Karpas-422 (cell line): ENCODE measurements around the gene LRRC59. TPM values are rescaled to one million over a fixed set of nuclear protein-coding genes. Genes with fewer than 3 reads are reported as not detected.
"Not testable (repeated sequence)": the region's sequence is repeated elsewhere in the genome, so short reads cannot be mapped to it uniquely, and the experiment has no call there.

Source experiments
- DNase-seq: peaks from one replicate; pipeline ENCODE4 v3.0.0-alpha.2; 2015
- H2AFZ ChIP-seq: fragments of 200-600 bp; sonication (generic); 2 replicates; pipeline ENCODE4 v1.6.1; 2014; ENCODE audit warnings: antibody characterized with exemption, low read length, mixed read lengths
- H3K27ac ChIP-seq: fragments of 200-600 bp; sonication (generic); 2 replicates; pipeline ENCODE4 v1.5.1; 2014; ENCODE audit warnings: mild to moderate bottlenecking, low read length, moderate library complexity
- H3K27me3 ChIP-seq: fragments of 200-600 bp; sonication (generic); 2 replicates; pipeline ENCODE4 v1.6.1; 2014; ENCODE audit warnings: low read length, mixed read lengths
- H3K36me3 ChIP-seq: fragments of 200-600 bp; sonication (generic); 2 replicates; pipeline ENCODE4 v1.6.1; 2014; ENCODE audit warnings: low read length, mixed read lengths; ENCODE audit not compliant: insufficient read depth
- H3K4me1 ChIP-seq: fragments of 200-600 bp; sonication (generic); 2 replicates; pipeline ENCODE4 v1.6.1; 2014; ENCODE audit warnings: mild to moderate bottlenecking, low read length, mixed read lengths
- H3K4me2 ChIP-seq: fragments of 200-600 bp; sonication (generic); 2 replicates; pipeline ENCODE4 v1.6.1; 2014; ENCODE audit warnings: low read length, low read depth, mild to moderate bottlenecking; ENCODE audit not compliant: poor library complexity, severe bottlenecking
- H3K4me3 ChIP-seq: fragments of 200-600 bp; sonication (generic); 2 replicates; pipeline ENCODE4 v1.5.1; 2014; ENCODE audit warnings: mild to moderate bottlenecking, antibody characterized with exemption, low read length, mixed read lengths
- H3K79me2 ChIP-seq: fragments of 200-600 bp; sonication (generic); 2 replicates; pipeline ENCODE4 v1.6.1; 2014; ENCODE audit warnings: mild to moderate bottlenecking, low read length, mixed read lengths
- H3K9ac ChIP-seq: fragments of 200-600 bp; sonication (generic); 2 replicates; pipeline ENCODE4 v1.6.0; 2014; ENCODE audit warnings: low read length
- H3K9me2 ChIP-seq: fragments of 200-600 bp; sonication (generic), shearing (Covaris generic); replicated peaks from 2 replicates; pipeline ENCODE4 v1.6.0; 2014; ENCODE audit warnings: mild to moderate bottlenecking, low read length, moderate library complexity; ENCODE audit not compliant: insufficient read depth
- H3K9me3 ChIP-seq: fragments of 300-700, 200-600 bp; sonication (generic); 2 replicates; pipeline ENCODE4 v1.6.1; 2014; ENCODE audit warnings: low read length, mixed read lengths
- H4K20me1 ChIP-seq: fragments of 200-600 bp; sonication (generic); 2 replicates; pipeline ENCODE4 v1.6.1; 2014; ENCODE audit warnings: mild to moderate bottlenecking, antibody characterized with exemption, low read length, low read depth; ENCODE audit not compliant: insufficient read depth
- total RNA-seq: library from RNA; depleted of rRNA; stranded (reverse); fragments of >200 nt; shearing (Covaris generic); gene quantifications from 2 replicates; pipeline ENCODE4 v1.2.3, GENCODE V29; 2014; ENCODE audit warnings: low replicate concordance

Gene LRRC59
- total RNA-seq, 1 experiment from 2014 or later = 53.3 TPM

- Histone ChIP-seq H3K27me3 (no peaks in the 10 kb centered on the region), H3K36me3 (no peaks in the 10 kb centered on the region), H3K4me2 (peak overlapping the region; percentile 86), H3K27ac (peak overlapping the region; percentile 89), H3K4me1 (peaks cover 32% of the 10 kb centered on the region), H3K79me2 (no peaks in the 10 kb centered on the region), H3K4me3 (peak overlapping the region; percentile 55), H4K20me1 (no peaks in the 10 kb centered on the region), H3K9ac (peak overlapping the region; percentile 61), H3K9me2 (no peaks in the 10 kb centered on the region), H3K9me3 (no peaks in the 10 kb centered on the region), H2AFZ (peak overlapping the region; percentile 82)
- no peak for DNase-seq
These were observed 23.2 kb upstream of the LRRC59 start for GRCh38 chr17:50420419-50421112.

GRCh38 chr17:50419577-50419976 lies 22.3 kb upstream of the LRRC59 start:
- DNase-seq, H3K79me2 ChIP-seq, H3K27ac ChIP-seq, H2AFZ ChIP-seq, H3K4me2 ChIP-seq, H3K36me3 ChIP-seq, H3K9ac ChIP-seq, H3K27me3 ChIP-seq, H3K9me2 ChIP-seq, H4K20me1 ChIP-seq, H3K4me3 ChIP-seq, H3K9me3 ChIP-seq: not testable (repeated sequence)
- H3K4me1 ChIP-seq = peaks cover 24% of the 10 kb centered on the region

GRCh38 chr17:50414808-50415207 lies 17.5 kb upstream of the LRRC59 start:
- no peak for DNase-seq
- Histone ChIP-seq H3K9me2 (no peaks in the 10 kb centered on the region), H3K4me2 (no peak overlapping the region), H3K36me3 (no peaks in the 10 kb centered on the region), H3K4me3 (no peak overlapping the region), H2AFZ (no peak overlapping the region), H3K9me3 (no peaks in the 10 kb centered on the region), H3K27me3 (no peaks in the 10 kb centered on the region), H4K20me1 (no peaks in the 10 kb centered on the region), H3K9ac (no peak overlapping the region), H3K4me1 (no peaks in the 10 kb centered on the region), H3K27ac (no peak overlapping the region), H3K79me2 (no peaks in the 10 kb centered on the region)

- H3K27ac ChIP-seq = no peak overlapping the region
- no peak for DNase-seq
- H3K4me3 ChIP-seq = no peak overlapping the region
- no peaks in the 10 kb centered on the region for H3K4me1 ChIP-seq
- no peak overlapping the region for H3K4me2 ChIP-seq
- H3K9me2 ChIP-seq = no peaks in the 10 kb centered on the region
- H3K79me2 ChIP-seq = no peaks in the 10 kb centered on the region
- H3K9ac ChIP-seq = no peak overlapping the region
- H2AFZ ChIP-seq = no peak overlapping the region
- H4K20me1 ChIP-seq = no peaks in the 10 kb centered on the region
- H3K27me3 ChIP-seq = no peaks in the 10 kb centered on the region
- no peaks in the 10 kb centered on the region for H3K36me3 ChIP-seq
- no peaks in the 10 kb centered on the region for H3K9me3 ChIP-seq
These were observed 14.9 kb upstream of the LRRC59 start for GRCh38 chr17:50412188-50412732.

GRCh38 chr17:50407921-50408320 lies 10.6 kb upstream of the LRRC59 start:
- no peaks in the 10 kb centered on the region for H3K9me3 ChIP-seq
- H2AFZ ChIP-seq = no peak overlapping the region
- H3K27ac ChIP-seq = no peak overlapping the region
- no peak for DNase-seq
- H3K79me2 ChIP-seq = no peaks in the 10 kb centered on the region
- no peak overlapping the region for H3K9ac ChIP-seq
- no peaks in the 10 kb centered on the region for H4K20me1 ChIP-seq
- no peaks in the 10 kb centered on the region for H3K9me2 ChIP-seq
- H3K4me3 ChIP-seq = no peak overlapping the region
- no peaks in the 10 kb centered on the region for H3K36me3 ChIP-seq
- H3K4me2 ChIP-seq = no peak overlapping the region
- no peaks in the 10 kb centered on the region for H3K27me3 ChIP-seq
- no peaks in the 10 kb centered on the region for H3K4me1 ChIP-seq

GRCh38 chr17:50406578-50406977 lies 9.3 kb upstream of the LRRC59 start:
- Histone ChIP-seq H3K4me1 (no peaks in the 10 kb centered on the region), H3K4me3 (no peak overlapping the region), H3K36me3 (no peaks in the 10 kb centered on the region), H2AFZ (no peak overlapping the region), H3K9me3 (no peaks in the 10 kb centered on the region), H3K79me2 (no peaks in the 10 kb centered on the region), H3K4me2 (no peak overlapping the region), H3K27ac (no peak overlapping the region), H3K9me2 (no peaks in the 10 kb centered on the region), H4K20me1 (no peaks in the 10 kb centered on the region), H3K9ac (no peak overlapping the region), H3K27me3 (no peaks in the 10 kb centered on the region)
- DNase-seq = no peak

- H3K36me3 ChIP-seq, H2AFZ ChIP-seq, H3K4me3 ChIP-seq, H4K20me1 ChIP-seq, DNase-seq, H3K9me2 ChIP-seq, H3K9ac ChIP-seq, H3K4me1 ChIP-seq, H3K79me2 ChIP-seq, H3K27me3 ChIP-seq, H3K4me2 ChIP-seq, H3K27ac ChIP-seq, H3K9me3 ChIP-seq: not testable (repeated sequence)
These were observed 8.0 kb upstream of the LRRC59 start for GRCh38 chr17:50405351-50405750.

- H3K27ac ChIP-seq, H3K27me3 ChIP-seq, H3K9ac ChIP-seq, H3K4me3 ChIP-seq, DNase-seq, H2AFZ ChIP-seq, H3K4me2 ChIP-seq, H3K9me2 ChIP-seq, H3K9me3 ChIP-seq: not testable (repeated sequence)
- peaks cover 12% of the 10 kb centered on the region for H3K36me3 ChIP-seq
- peaks cover 27% of the 10 kb centered on the region for H3K79me2 ChIP-seq
- peaks cover 22% of the 10 kb centered on the region for H3K4me1 ChIP-seq
- H4K20me1 ChIP-seq = peaks cover 24% of the 10 kb centered on the region
These were observed 2.3 kb upstream of the LRRC59 start for GRCh38 chr17:50399591-50399990.
